Hindlimb muscle (tissue), 1 donor: ENCODE measurements around the gene THSD4. TPM values are rescaled to one million over a fixed set of nuclear protein-coding genes. Genes with fewer than 3 reads are reported as not detected.

Experiments
- DNase-seq: peaks from one replicate; pipeline ENCODE4 v3.0.0-alpha.2; 2013
- polyA plus RNA-seq: library from polyadenylated mRNA; unstranded; fragments of 120-200 nt; gene quantifications from one replicate; pipeline ENCODE4 v1.2.1, GENCODE V29; 2013; ENCODE audit not compliant: insufficient read length

THSD4 gene
- polyA plus RNA-seq, 1 donor, result 17.5 TPM

- DNase-seq, result no peak
Observed at GRCh38 chr15:71773206-71773859, 658.1 kb downstream of the THSD4 start.

DNA sequence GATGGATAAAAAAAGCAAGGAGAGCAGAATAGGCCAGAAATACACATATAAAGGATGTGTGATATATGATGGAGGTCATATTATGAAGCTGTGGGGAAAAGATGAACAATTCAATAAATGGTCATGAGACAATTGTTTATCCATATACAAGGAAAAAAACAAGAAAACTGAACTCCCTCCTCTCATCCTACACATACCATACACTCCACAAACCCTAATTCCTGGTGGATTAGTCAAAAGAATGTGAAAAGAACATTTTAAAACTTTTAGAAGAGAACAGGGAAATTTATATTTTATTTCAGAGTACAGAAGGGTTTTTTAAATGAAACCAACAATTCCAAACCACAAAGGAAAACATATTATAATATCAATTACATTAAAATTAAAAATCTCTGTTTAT is 660.6 kb downstream of the THSD4 start:
- no peak for DNase-seq

- no peak for DNase-seq
Observed at GRCh38 chr15:71776304-71776703, 661.0 kb downstream of the THSD4 start.

DNA sequence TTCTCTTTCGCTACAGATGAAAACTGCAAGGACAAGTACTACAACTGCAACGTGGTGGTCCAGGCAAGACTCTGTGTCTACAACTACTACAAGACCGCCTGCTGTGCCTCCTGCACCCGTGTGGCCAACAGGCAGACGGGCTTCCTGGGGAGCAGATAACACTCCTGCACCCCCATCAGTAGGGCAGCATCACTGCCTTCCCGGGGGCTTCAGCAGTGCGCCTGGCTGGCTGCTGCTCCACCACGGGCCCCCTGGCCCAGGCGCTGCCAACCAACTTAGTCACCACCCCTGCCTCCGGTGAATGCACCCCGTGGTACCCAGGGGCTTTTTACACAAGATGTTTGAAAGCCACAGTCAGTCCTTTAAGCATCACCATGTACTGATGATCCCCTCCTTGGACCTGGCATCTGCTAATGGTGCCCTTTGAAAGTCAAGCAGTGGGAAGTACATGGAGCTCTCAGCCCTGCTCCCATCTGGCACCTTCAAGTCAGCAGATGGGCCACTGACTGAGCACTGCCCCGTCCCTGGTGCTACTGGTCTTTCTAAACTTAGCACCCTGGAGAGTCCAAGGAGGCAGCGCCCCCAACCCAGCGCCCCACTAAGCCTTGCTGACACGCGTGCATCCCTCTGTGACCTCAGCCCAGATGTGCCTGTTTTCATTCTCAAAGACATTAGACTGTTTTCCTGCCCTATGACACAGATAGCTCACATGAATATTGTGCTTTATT is 662.1 kb downstream of the THSD4 start:
- DNase-seq, result no peak

DNA sequence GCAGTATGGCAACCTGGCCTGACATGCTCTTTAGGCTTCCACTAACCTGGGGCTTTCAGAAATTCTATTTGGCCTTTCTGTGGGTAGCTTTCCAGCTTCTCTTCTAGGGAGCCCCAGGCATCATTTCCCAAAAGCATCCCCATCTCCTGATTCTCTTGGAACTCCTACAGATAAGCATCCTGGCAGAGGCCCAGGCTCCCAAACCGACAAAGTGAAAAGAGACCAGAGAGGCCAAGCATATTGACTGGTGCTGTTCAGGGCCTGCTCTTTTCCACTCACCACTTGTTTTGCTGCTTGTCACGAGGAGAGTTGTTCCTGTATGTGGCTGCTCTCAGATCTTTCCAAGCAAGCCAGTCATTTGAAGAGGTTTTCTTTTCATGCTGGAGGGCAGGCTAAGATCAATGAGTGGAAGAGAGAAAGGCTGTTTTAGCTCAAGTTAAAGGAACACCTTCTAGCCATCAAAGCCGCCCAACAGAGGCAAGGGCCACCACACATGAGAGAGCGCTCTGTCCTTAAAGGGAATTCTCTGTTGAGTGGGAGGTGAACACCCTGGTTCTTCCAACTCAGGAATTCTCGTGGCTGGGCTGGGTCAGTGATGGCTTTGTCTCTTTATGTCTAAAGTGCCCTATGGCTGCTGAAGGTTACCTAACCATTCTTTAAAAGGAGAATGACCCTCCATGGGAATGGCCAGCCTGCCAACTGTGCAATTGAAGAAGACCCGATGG is 664.0 kb downstream of the THSD4 start:
- no peak for DNase-seq

GRCh38 chr15:71780115-71780976 is 665.1 kb downstream of the THSD4 start:
- DNase-seq, result peak; percentile 31

GRCh38 chr15:71781179-71781964 is 666.1 kb downstream of the THSD4 start:
- DNase-seq, result no peak

- no peak for DNase-seq
Observed at GRCh38 chr15:71781965-71782265, 666.6 kb downstream of the THSD4 start.

- DNase-seq, result no peak
Observed at GRCh38 chr15:71782422-71783165, 667.3 kb downstream of the THSD4 start.

GRCh38 chr15:71784719-71785118 is 669.4 kb downstream of the THSD4 start:
- no peak for DNase-seq

DNA sequence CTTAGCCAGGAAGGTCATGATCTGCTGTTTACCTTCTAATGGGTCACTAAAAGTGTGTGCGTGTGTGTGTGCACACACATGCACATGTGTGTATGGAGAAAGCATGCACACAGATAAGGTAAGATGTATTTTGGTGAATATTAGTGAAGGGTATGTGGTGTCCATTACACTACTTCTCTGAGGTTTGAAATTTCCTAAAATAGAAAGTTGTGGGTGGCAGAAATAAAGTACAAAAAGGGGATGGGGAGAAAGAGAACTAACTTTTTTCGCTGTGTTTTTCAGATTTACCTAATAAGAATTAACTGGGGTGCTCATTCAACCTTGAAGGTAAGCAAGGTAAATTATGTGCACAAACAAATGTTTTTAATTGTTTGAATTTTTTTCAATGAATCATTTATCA is 670.7 kb downstream of the THSD4 start:
- no peak for DNase-seq

DNA sequence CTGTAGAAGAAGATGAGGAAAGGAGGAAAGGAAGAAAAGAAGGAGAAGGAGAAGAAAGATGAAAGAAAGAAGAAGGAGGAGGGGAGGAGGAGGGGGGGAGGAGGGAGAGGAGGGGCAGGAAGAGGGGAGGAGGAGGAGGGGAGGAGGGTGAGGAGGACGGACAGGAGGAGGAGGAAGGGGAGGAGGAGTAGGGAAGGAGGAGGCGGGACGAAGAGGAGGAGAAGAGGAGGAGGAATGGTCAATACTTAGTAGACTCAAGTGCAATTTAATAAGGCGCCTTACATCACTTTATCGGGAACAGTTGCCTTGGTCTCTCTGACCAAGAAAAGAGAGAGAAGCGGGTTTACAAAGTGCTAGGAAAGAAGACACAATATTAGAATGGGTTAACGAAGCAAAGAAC is 671.4 kb downstream of the THSD4 start:
- no peak for DNase-seq

- no peak for DNase-seq
Observed at GRCh38 chr15:71788646-71789579, 673.6 kb downstream of the THSD4 start.

- DNase-seq, result no peak
Observed at GRCh38 chr15:71789616-71790015, 674.3 kb downstream of the THSD4 start.

DNA sequence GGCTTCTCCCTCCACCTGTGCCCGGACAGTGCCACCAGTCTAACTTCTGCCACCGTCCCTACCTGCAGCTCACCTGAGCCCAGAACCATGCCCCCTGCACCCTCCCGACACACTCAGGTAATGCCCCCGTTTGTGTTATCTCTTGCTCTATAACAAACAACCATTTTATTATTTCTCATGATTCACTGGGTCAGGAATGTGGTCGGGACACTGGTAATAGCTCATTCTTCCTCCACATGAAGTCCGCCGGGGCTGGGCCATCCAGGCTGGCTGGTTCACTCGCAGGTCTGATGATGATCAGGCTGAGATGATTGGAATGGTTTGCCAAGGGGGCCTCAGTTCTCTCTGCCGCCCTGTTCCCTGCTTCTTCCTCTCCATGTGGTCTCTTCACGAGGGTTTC is 674.8 kb downstream of the THSD4 start:
- DNase-seq, result no peak

DNA sequence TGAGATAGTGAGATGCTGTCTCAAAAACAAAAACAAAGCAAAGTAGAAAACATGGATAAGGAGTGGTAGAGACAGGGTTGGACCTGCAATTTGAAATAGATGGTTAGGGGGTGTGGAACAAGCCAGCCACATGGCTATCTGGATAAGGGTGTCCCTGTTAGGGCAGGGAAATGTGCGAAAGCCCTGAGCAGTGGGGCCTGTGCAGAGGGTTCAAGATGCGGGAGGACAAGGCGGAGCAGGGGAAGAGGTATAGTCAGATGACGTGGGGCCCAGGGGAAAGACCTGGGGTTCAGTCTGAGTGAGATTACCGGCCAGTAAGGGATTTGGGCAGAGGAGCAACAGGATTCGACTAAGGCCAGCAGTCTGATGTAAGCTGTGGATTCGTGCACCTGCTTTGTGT is 676.7 kb downstream of the THSD4 start:
- no peak for DNase-seq

DNA sequence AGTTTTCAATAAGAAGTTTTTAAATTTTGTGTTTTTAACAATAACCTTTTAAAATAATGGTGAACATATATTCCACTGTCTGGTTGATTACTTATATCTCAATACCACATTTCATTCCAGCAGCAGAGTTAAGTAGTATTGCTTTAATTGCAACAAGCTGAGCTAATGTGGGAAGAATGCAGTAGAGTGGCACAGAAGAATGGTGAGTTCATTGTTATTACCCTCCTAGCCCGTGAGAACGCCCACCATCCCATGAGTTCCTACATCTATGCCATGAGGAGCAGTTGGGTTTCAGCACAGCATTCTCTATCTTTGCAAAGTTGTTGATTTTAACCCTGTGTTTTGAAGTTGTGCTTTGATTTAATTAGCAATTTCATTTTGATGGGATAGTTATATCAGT is 677.2 kb downstream of the THSD4 start:
- no peak for DNase-seq

- DNase-seq, result no peak
Observed at GRCh38 chr15:71798641-71799040, 683.4 kb downstream of the THSD4 start.

DNA sequence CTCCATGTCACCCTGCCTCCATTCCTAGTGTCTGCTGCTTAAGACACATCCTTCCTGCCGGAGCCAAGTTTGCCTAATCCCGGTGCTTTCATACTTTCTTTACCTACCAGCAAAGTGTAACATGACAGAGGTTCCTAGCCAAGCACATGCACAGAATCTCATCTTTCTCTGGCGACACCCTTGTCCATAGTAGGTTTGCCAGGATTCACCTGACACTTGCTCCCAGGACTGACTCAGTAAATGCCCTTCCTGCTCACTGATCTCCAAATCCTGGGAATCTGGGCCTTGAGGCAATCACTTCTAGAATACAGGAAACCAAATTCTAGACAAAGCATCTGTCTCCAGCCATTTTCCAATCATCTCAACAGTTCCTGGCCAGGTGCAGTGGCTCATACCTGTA is 684.9 kb downstream of the THSD4 start:
- DNase-seq, result no peak
